NK-92 (cell line): ENCODE results near the gene METTL3.

Experiments
- DNase-seq: peaks from one replicate; lab custom pipeline; 2025; ENCODE audit not compliant: unreplicated experiment; lab: John Stamatoyannopoulos, UW

The METTL3 gene

GRCh38 chr14:21476925-21477681, 34.0 kb downstream of the METTL3 start, which contains the start of the genes RAB2B and TOX4:
TSS of gene RAB2B (minus strand) at chr14:21476959. CDS start at chr14:21476872, 87 bp downstream.
TSS of gene TOX4 (plus strand) at chr14:21477195. CDS start at chr14:21477279, 84 bp downstream.
- DNase-seq = peak; percentile 77

DNA sequence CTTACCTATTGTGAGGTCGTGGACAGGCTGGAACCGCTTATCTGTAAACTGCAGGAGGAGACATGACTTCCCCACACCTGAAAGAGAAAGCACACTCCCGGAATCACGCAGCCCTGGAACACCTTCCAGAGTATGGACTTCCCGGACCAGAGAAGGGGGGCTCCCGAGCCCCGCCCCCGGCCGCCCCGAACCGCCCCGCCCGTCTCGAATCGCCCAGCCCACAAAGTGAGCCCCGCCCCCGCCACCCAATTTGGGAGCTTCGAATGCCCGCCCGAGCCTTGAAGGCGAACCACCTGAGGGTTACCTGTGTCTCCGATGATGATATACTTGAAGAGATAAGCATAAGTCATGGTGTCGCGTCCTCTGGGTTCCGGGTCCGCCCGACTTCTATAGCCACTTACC, 34.6 kb downstream of the METTL3 start:
- DNase-seq = no peak

- no peak for DNase-seq
Observed at GRCh38 chr14:21475767-21476522, 35.2 kb downstream of the METTL3 start.

GRCh38 chr14:21467616-21468015, 43.5 kb downstream of the METTL3 start:
- DNase-seq = no peak

- peak; percentile 97 for DNase-seq
Observed at GRCh38 chr14:21455912-21456667, 55.0 kb downstream of the METTL3 start, which contains the start of gene CHD8. TSS of gene CHD8 (minus strand) at chr14:21456123. CDS start at chr14:21431643, 24,480 bp downstream.

GRCh38 chr14:21455592-21455911, 55.6 kb downstream of the METTL3 start:
- no peak for DNase-seq

DNA sequence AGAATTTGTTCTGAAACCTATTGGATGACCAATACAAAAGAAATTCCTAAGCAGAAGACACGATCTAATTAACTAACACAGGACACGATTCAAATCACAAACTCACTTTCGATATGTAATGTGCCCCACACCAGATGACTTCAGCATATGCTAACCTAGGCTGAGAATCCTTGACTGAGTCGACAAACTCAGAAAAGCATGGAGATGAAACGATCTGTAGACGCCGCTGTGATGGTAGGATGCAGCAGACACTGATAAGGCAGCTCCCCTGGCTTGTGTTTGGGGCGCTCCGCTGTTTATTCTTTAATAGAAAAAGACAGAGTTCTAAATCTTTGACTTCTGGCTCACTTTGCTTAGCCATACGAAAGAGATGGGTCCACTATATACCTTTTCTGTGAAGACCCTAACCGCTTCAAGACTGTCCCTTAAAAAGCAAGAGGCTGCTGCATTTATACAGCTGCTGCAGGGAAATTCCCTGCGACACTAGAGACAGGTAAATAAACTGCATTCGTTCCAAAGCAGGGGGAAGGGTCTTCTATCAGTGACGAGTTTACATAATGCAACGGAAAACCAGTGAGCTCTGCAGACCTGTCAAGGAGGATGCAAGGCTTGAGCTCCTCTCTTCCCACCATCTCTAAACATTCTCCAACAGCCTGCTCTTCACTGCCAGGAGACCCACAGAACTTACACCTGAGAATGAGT, 56.1 kb downstream of the METTL3 start:
- no peak for DNase-seq

- no peak for DNase-seq
Observed at GRCh38 chr14:21449899-21450216, 61.3 kb downstream of the METTL3 start.
